ENCODE data around the gene BAZ2B.

DNA sequence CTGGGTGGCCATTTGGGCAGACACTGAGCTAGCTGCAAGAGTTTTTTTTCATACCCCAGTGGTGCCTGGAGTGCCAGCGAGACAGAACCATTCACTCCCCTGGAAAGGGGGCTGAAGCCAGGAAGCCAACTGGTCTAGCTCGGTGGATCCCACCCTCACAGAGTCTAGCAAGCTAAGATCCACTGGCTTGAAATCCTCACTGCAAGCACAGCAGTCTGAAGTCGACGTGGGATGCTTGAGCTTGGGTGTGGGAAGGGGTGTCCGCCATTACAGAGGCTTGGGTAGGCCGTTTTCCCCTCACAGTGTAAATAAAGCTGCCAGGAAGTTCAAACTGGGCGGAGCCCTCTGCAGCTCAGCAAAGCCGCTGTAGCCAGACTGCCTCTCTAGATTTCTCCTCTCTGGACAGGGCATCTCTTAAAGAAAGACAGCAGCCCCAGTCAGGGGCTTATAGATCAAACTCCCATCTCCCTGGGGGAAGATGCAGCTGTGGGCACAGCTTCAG is 260.2 kb downstream of the BAZ2B start:
- TF ChIP-seq, protein P1, sequence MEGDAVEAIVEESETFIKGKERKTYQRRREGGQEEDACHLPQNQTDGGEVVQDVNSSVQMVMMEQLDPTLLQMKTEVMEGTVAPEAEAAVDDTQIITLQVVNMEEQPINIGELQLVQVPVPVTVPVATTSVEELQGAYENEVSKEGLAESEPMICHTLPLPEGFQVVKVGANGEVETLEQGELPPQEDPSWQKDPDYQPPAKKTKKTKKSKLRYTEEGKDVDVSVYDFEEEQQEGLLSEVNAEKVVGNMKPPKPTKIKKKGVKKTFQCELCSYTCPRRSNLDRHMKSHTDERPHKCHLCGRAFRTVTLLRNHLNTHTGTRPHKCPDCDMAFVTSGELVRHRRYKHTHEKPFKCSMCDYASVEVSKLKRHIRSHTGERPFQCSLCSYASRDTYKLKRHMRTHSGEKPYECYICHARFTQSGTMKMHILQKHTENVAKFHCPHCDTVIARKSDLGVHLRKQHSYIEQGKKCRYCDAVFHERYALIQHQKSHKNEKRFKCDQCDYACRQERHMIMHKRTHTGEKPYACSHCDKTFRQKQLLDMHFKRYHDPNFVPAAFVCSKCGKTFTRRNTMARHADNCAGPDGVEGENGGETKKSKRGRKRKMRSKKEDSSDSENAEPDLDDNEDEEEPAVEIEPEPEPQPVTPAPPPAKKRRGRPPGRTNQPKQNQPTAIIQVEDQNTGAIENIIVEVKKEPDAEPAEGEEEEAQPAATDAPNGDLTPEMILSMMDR (IDR thresholded peaks at IDR 0.05): no peak
- TF ChIP-seq POLR2A (IDR thresholded peaks at IDR 0.05): no peak

Measured in right lobe of liver (tissue), 4 donors.